Activated T-cell treated with anti-CD3 and anti-CD28 coated beads for 4 hours (primary cell): ENCODE results near the gene GET3.
A peak's percentile ranks its signal among the peaks of the same experiment; 100 is the strongest.
"Not testable (repeated sequence)": the region's sequence is repeated elsewhere in the genome, so short reads cannot be mapped to it uniquely, and the experiment has no call there.

Experiments
- DNase-seq: peaks from one replicate; pipeline ENCODE4 v3.0.0-alpha.2; 2020

GET3 gene

GRCh38 chr19:12720296-12720695 lies 17.0 kb upstream of the GET3 start:
- no peak for DNase-seq

GRCh38 chr19:12720851-12721655 lies 16.2 kb upstream of the GET3 start:
- DNase-seq: no peak

- no peak for DNase-seq
Measured at GRCh38 chr19:12721656-12722565, 15.4 kb upstream of the GET3 start.

GRCh38 chr19:12722566-12723380 lies 14.5 kb upstream of the GET3 start:
- DNase-seq: peak; percentile 87

GRCh38 chr19:12723381-12723640 lies 14.0 kb upstream of the GET3 start:
- DNase-seq: no peak

GRCh38 chr19:12723641-12724426 lies 13.5 kb upstream of the GET3 start, which contains the start of gene TNPO2:
Gene TNPO2 (minus strand): TSS chr19:12723932. CDS start chr19:12720977, 2,955 bp downstream.
- peak; percentile 64 for DNase-seq

- not testable (repeated sequence) for DNase-seq
Measured at GRCh38 chr19:12725612-12726011, 11.7 kb upstream of the GET3 start.

GRCh38 chr19:12726988-12727316 lies 10.3 kb upstream of the GET3 start:
- DNase-seq: no peak

GRCh38 chr19:12727745-12728433 lies 9.4 kb upstream of the GET3 start:
- DNase-seq: no peak

GRCh38 chr19:12730064-12730463 lies 7.2 kb upstream of the GET3 start:
- DNase-seq: no peak

GRCh38 chr19:12731337-12731736 lies 6.0 kb upstream of the GET3 start:
- no peak for DNase-seq

GRCh38 chr19:12733369-12734214 lies 3.7 kb upstream of the GET3 start:
- DNase-seq: peak; percentile 31

- no peak for DNase-seq
Measured at GRCh38 chr19:12737835-12738351, 596 bp downstream of the GET3 start.

- DNase-seq: no peak
Measured at GRCh38 chr19:12745166-12745897, 8.0 kb downstream of the GET3 start.

GRCh38 chr19:12748489-12748888 lies 11.2 kb downstream of the GET3 start:
- no peak for DNase-seq

GRCh38 chr19:12749938-12750521 lies 12.7 kb downstream of the GET3 start:
- no peak for DNase-seq

- DNase-seq: no peak
Measured at GRCh38 chr19:12750851-12751250, 13.6 kb downstream of the GET3 start.

GRCh38 chr19:12751635-12752034 lies 14.3 kb downstream of the GET3 start, which contains the start of gene BEST2:
Gene BEST2 (plus strand): TSS chr19:12751791. CDS start chr19:12752593, 802 bp downstream.
- no peak for DNase-seq

GRCh38 chr19:12752056-12752781 lies 14.9 kb downstream of the GET3 start:
- no peak for DNase-seq
